GM19455 (cell line): Measurements from ENCODE around the gene VSTM5.
"Not testable (repeated sequence)": the region's sequence is repeated elsewhere in the genome, so short reads cannot be mapped to it uniquely, and the experiment has no call there.

Experiments
- ATAC-seq: cut with Tn5 transposase; IDR thresholded peaks from one replicate; pipeline ENCODE4 v1.9.1; 2021; ENCODE audit not compliant: unreplicated experiment

VSTM5 gene

DNA sequence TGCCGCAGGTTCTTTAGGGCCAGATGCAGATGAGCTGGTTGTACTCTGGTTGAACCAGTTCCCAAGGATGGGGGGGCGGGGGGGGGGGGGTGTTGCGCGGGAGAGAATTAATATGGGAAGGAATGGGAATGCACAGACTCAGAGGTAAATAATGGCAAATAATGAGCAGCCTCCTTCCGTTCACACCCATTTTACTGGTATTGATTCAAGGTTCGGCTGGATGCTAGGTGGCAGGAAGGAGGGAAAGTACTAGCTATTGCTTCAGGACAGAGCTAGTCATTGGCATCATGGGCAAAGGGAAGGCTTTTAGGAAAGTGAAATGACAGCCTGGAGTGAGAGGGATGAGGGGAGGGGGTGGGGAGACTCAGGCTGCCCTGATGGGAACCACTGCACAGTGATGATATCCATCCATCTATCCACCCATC lies at the start of gene VSTM5:
Gene VSTM5, minus strand, starts transcription at position 25 of the 425 bp plus-strand sequence. CDS start 116 bp downstream, outside the sequence.
- ATAC-seq, result no peak

DNA sequence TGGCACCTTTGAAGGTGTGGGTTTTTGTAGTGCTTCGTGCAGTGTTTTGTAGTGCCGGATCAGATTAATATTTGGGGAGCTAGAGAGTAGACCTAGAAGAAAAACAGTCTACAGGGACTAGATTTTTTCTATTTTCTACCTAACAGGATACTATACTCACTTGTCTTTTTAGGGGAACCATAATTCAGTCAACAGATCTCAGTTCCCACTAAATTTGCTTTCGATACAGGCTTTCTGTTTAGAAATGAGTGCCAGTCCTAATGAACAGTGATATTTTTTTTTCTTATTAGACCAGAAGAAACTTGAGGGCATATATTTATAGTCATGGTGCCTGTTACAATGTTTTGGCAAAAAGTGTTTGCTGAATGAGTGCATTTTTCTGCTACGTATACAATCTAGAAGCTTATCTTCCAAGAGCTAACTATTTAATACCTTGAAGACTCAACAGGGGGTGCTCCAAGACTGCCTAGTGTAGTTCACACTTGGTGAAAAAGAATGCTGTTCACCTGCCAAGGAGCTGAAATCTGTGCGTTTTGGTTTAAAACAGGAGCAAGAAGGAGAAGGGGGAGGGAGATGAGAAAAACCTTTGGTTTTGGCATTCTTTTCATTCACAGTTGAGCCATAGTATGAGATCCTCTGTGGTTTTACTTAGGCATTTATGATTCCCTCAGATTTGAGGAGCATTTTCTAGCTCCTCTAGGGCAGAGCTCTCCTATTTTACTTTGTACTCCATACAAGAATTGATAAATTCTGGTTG lies 44.9 kb upstream of the VSTM5 start:
- ATAC-seq, result no peak

GRCh38 chr11:93890391-93891051 lies 40.1 kb upstream of the VSTM5 start:
- no peak for ATAC-seq

DNA sequence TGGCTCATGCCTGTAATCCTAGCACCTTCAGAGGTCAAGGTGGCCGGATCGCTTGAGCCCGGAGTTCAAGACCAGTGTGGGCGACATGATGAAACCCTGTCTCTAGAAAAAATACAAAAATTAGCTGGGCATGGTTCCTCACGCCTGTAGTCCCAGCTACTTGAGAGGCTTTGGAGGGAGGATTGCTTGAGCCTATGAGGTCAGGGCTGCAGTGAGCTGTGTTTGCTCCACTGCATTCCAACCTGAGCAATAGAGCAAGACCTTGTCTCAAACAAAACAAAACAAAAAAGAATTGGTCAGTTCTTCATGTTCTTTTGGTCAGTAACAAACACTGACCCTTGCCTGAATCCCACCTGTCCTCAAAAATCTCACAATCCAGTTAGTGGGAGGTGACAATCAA lies 36.7 kb upstream of the VSTM5 start:
- no peak for ATAC-seq

DNA sequence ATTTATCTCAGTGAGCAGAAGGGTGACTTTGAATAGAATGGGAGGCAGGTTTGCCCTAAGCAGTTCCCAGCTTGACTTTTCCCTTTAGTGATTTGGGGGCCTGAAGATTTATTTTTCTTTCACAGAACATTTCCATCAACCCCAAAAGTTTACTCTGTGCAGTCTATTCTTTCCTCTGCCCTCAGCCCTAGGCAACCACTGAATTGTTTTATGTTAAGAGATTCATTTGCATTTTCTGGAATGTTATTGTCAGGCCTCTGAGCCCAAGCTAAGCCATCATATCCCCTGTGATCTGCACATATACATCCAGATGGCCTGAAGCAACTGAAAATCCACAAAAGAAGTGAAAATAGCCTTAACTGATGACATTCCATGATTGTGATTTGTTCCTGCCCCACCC lies 28.7 kb upstream of the VSTM5 start:
- ATAC-seq, result not testable (repeated sequence)

DNA sequence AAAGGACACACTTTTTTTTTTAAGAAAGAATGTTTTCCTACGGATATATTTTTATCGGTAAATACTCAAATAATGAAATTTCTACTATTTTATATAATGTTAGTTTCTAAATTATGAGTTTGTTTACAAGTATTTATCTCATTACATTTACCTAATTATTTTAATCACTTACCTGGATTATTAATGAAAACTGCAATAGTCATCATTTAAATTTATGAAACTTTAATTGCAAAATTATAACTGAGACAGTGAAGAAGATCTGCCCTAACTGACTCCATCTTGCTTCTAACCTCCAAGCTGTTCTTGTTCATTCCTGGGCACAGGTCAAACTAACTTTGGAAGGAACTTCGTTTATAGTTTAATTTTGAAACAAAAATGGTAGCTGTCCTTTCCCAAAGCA lies 25.2 kb upstream of the VSTM5 start:
- ATAC-seq, result no peak

DNA sequence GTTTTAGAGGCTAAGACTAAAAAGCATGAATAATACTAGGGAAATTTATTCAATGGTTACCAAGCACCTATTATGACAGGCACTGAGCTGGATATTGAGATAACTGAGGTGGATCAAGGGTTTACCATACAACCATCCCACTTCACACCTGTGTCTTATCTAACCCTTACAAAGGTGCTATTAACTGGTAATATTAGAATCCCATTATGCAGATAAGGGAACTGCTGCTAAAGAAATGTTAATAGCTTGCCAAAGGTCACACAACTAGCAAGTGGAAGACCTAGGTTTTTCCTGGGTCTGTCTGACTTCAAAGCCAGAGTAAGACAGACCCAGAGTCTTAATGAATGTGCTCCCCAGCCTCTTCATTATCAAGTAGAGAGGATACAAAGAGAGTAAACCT lies 21.1 kb upstream of the VSTM5 start:
- no peak for ATAC-seq

- ATAC-seq, result no peak
Measured at GRCh38 chr11:93870616-93871015, 20.2 kb upstream of the VSTM5 start.

GRCh38 chr11:93869830-93870229 lies 19.4 kb upstream of the VSTM5 start:
- ATAC-seq, result no peak

- ATAC-seq, result not testable (repeated sequence)
Measured at GRCh38 chr11:93868404-93868803, 18.0 kb upstream of the VSTM5 start.

DNA sequence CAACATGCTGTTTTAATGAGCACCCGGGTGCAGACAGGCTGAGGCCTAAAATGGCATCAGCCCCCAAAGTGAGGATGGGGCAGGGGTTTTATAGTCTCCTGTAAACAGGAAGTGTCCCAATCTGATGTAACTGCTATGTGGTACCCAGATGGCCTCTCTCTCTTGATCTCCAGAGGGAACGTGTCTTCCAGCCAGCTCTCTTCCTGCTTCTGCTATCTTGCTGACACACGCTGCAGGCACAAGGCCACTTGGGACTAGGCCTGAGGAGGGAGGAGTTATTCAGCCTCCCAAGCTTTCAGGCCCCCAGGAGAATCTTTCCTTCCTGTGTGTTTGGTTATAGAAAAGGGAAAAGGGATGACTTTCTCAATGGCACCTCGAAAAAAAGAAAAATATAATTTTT lies 11.4 kb upstream of the VSTM5 start:
- ATAC-seq, result no peak

DNA sequence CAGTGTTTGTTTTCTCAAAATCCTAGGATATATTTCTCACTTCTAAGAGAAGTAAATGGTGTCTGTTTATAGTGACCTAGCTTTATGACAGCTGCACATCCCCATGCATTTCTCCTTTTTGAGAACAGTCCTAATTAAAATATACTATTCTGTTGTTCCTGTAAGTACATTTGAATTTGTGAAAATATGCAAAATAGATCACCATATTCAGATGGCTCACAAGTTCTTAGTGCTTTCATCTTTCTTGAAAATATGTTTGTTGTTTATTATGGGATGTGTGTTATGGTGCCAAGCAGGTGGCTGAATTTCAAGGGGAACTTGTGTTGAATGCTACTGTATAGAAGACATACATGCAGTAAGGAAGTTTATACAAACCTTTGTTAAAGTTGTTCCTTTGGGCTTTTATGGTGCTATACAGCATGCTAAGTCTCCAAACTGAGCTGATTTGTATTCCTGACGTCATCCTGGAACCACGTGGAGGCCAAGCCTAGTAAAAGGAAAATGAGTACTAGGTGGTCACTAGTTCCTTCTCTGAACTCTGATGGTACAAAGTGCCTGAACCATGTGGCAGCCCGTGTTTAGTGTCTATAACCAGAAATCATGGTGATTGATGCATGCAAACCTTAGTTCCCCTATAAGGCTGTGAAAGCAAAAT lies 7.8 kb upstream of the VSTM5 start:
- no peak for ATAC-seq

DNA sequence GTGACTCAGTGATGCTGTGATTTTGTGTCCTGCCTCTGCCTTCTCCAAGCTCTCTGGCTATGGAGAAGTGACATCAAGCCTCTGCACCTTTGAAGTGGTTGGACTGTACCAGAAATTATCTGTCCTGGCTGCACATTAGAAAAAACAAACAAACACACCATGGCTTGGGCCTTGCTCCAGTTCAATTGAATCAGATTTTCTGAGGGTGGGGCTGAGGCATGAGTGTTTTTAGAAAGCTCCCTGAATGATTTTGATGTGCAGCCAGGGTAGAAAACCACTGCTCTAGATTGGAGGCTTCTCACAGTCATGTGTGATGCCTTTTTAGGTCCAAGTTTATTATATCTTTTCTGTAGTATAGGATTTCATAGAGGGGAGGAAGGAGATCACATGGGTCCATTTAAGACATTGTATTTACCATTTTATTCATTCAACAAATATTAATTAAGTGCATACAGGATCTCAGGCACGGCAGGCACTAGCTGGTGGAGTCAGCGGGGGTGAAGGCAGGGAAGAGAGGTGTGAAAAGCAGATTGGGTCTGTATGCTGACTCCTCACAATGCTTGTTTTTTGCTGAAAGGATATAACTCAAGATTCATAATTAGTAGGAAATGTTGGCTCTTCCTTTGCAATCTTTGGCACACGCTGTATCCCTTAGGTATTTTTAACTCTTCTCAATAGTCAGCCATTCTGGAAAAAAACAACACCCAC lies 7.1 kb upstream of the VSTM5 start:
- no peak for ATAC-seq

GRCh38 chr11:93852242-93852641 lies 1.8 kb upstream of the VSTM5 start:
- ATAC-seq, result no peak

DNA sequence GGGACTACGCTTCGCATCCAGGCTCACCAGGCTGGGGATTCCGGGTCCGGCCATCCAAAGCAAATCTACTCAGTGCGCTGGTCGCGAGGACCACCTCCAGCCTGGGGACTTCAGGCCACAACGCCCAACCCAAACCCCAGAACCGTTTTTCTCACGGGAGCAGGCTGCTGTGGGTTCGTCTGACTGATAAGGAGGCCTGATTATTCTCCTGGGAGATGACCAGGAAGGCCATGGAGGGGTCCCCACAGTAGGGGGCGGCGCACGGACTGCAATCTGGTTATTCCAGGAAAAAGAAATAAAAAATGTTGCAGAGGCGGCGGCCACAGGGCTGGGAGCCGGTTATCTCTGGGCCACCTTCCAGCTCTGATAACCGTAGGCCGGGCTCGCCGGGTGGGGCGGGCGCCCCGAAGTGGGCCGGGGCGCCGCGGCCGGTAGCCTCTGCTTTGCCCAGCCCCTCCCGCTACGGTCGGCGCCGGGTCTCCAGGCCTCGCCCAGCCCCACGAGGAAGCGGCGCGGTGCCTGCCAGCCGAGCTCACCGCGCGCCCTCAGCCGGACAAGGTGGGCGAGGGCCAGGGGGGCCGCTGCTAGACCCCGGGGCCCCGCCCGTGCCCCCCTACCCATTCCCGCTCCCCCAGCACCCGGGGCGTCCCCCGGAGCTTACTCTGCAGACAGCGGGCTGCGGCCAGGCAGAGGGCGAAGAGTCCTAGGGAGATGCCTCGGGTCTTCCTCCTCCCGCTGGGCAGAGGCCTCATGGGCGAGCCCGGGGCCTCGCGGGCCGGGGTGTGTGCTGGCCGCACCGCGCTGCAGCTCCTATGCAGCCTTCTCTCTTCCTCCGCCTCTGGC lies 446 bp downstream of the VSTM5 start:
- no peak for ATAC-seq

GRCh38 chr11:93849201-93849600 lies 1.2 kb downstream of the VSTM5 start:
- ATAC-seq, result no peak

DNA sequence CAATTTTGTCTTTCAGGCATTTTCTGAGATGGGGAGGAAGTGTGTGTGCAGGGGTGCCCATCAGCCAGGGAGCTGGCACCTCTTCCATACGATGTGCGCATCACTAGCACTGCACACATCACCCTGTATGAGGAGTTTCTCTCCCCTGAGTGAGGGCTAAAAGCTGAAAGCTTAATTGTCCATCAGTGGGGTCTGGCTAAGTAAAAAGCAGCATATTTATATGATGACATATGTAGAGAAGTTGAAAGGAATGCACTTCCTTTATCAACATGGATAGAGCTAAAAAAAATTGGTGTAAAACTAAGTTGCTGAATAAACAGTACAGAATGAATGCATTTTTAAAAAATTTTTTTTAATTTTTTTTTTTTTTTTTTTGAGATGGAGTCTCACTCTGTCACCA lies 4.0 kb downstream of the VSTM5 start:
- no peak for ATAC-seq

GRCh38 chr11:93845181-93846092 lies 5.0 kb downstream of the VSTM5 start:
- no peak for ATAC-seq

GRCh38 chr11:93844568-93844967 lies 5.8 kb downstream of the VSTM5 start:
- no peak for ATAC-seq

GRCh38 chr11:93843906-93844305 lies 6.5 kb downstream of the VSTM5 start:
- no peak for ATAC-seq
